BLaER1 treated with 17β-estradiol and CSF1 and Interleukin-3, amounts not matched to agents 10 nM and 100 nM (cell line): ENCODE results near the gene SETD1A.

Experiments used
- H3K27ac ChIP-seq, 11 experiments: shearing (Covaris generic); formaldehyde crosslinking; 2 replicates each; pipeline ENCODE4 v1.8.1; 2022
- H3K27me3 ChIP-seq, 11 experiments: shearing (Covaris generic); formaldehyde crosslinking; 2 replicates each; pipeline ENCODE4 v1.8.1; 2022
- H3K36me3 ChIP-seq, 11 experiments: shearing (Covaris generic); formaldehyde crosslinking; 2 replicates each; pipeline ENCODE4 v1.8.1; 2022
- H3K4me1 ChIP-seq, 10 experiments: shearing (Covaris generic); formaldehyde crosslinking; 2 replicates each; pipeline ENCODE4 v1.8.1; 2022
- H3K4me2 ChIP-seq, 11 experiments: shearing (Covaris generic); formaldehyde crosslinking; 2 replicates each; pipeline ENCODE4 v1.8.1; 2022
- H3K4me3 ChIP-seq, 10 experiments: shearing (Covaris generic); formaldehyde crosslinking; 2 replicates each; pipeline ENCODE4 v1.8.1; 2022
- H3K9ac ChIP-seq, 11 experiments: shearing (Covaris generic); formaldehyde crosslinking; 2 replicates each; pipeline ENCODE4 v1.8.1; 2022
- H3K9me3 ChIP-seq, 11 experiments: shearing (Covaris generic); formaldehyde crosslinking; replicated peaks in 1 of 11; 2 replicates each; pipeline ENCODE4 v1.8.1; 2022
- H4K20me1 ChIP-seq, 11 experiments: shearing (Covaris generic); formaldehyde crosslinking; 2 replicates each; pipeline ENCODE4 v1.8.1; 2022
- Cebpa-rat ChIP-seq, 11 experiments: shearing (Covaris generic); IDR thresholded peaks; 2 replicates each; pipeline ENCODE4 v1.8.1; 2022

The SETD1A gene

DNA sequence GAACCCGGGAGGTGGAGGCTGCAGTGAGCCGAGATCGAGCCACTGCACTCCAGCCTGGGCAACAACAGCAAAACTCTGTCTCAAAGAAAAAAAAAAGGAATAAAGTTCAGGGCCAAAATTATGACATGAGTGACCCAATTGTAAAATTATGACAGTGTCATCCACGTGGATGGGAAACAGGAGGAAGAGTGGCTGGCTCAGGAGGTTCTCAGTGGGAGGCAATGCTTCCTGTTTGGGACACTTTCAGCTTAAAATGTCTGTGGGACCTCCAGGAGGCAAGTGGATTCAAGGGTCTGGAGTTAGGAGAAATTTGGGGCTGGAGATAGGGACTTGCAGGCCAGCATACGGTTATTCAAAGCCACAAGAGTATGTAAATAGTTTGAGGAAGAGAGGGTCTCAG, 67.8 kb downstream of the SETD1A start:
- peak overlapping the region in 7 of 11 experiments; percentile 0 to 69 (median 33); a peak in 8 of 22 replicates for H3K9ac ChIP-seq
- H3K27me3 ChIP-seq: no peaks in the 10 kb centered on the region
- peak overlapping the region; percentile 34 to 78 (median 61) for H3K4me2 ChIP-seq
- no peaks in the 10 kb centered on the region for H3K36me3 ChIP-seq
- no peak overlapping the region for H3K4me3 ChIP-seq
- no peak for TF ChIP-seq Cebpa-rat (IDR thresholded peaks at IDR 0.05)
- H3K27ac ChIP-seq: peak overlapping the region in 9 of 11 experiments; percentile 2 to 81 (median 44); a peak in 10 of 22 replicates
- H4K20me1 ChIP-seq: no peaks in the 10 kb centered on the region
- peaks cover 0 to 5% (median 0%) of the 10 kb centered on the region in 11 experiments; a peak in 2 of 22 replicates for H3K9me3 ChIP-seq
- peaks cover 14 to 55% (median 21%) of the 10 kb centered on the region in 10 experiments for H3K4me1 ChIP-seq

DNA sequence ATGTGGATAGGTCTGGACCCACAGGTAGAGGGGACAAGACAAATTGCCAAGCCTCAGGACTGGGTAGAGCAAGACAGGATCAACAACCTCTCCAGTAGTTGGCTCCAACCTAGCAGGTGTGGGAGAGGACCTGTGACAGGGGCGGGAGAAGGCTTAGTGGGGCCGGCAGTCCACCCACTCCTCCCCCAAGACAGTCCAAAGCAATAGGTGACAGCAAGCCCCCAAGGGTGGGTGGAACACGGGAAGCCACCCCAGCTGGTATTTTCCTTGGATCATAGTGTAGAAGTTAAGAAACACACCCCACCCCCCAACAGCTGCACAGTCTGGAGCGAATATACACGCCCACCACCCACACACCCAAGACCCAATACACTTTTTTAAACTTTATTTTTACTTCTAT, 71.7 kb downstream of the SETD1A start:
- no peak for TF ChIP-seq Cebpa-rat (IDR thresholded peaks at IDR 0.05)
- Histone ChIP-seq H3K36me3 (peaks cover 0 to under 1% (median 0%) of the 10 kb centered on the region in 11 experiments; a peak in 1 of 22 replicates), H3K9ac (peak overlapping the region in 1 of 11 experiments; percentile 2; a peak in 1 of 22 replicates), H3K27ac (no peak overlapping the region; a peak in 1 of 22 replicates), H3K4me2 (no peak overlapping the region), H3K9me3 (no peaks in the 10 kb centered on the region), H3K27me3 (no peaks in the 10 kb centered on the region), H3K4me3 (no peak overlapping the region), H4K20me1 (peaks cover under 1 to 3% (median 1%) of the 10 kb centered on the region in 11 experiments; a peak in 17 of 22 replicates), H3K4me1 (peaks cover 25 to 64% (median 30%) of the 10 kb centered on the region in 10 experiments)

DNA sequence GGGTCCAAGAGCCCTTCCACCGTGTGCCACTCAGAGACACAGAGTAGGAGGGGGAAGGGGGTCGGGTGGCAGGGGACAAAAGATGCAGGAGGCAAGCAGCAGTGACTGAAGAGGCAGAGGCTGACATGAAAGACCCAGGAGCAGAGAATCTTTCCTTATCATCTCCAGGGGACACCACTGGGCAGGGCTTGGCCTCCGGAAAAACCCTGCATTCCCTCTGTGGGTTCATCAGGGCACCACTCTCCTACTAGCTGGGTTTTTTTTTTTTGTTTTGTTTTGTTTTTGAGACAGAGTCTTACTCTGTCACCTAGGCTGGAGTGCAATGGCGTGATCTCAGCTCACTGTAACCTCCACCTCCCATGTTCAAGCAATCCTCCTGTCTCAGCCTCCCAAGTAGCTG, 73.7 kb downstream of the SETD1A start:
- H3K9ac ChIP-seq: peak overlapping the region in 2 of 11 experiments; percentile 95 to 96; a peak in 4 of 22 replicates
- no peak for TF ChIP-seq Cebpa-rat (IDR thresholded peaks at IDR 0.05)
- peak overlapping the region in 3 of 11 experiments; percentile 99; a peak in 5 of 22 replicates for H3K27ac ChIP-seq

DNA sequence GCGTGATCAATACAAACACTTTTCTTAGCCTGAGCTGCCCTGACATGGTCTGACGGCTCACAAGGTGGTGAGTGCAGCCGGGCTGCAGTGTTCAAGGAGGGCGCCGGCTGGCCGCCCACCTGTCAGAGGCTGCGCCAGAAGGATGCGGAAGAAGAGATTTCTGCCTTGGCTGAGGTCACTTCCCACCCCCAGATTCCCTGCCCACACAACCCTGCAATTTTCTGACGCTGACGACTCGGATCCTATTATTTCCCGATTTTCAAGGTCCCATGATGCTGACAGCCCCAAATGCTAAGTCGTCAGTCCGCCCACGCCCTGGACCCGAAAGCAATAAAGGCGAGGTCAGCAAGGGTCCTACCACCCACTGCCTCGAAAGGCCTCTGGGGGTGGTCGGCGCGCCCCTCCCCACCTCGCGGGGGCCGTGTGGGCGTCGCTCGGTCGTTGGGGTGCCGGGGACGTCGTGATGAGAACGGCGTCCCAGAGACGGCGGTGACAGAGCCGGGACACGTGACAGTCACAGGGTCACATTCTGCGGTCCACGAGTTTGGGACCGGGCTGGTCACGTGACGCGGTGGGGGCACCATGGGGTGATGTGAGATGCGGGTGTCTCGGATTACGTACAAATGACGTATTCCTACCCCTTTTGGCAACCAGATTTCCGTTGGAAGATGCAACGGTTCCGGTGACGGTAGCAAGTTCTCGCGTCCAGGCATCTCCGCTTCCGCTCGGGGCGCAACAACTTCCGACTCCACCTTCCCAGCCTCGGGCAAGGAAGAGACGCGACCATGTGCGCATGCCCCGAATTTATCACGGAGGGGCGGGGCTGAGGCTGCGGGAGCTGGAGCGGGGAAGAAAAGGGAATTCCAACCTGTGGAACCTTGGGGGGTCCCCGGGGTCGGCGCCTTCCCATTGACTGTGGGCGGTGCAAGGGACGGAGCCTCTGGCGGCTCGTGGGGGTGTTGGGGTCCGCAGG, 75.5 kb downstream of the SETD1A start, which contains the start of gene STX4:
STX4 (plus strand) TSS at position 823 of the 973 bp plus-strand sequence. CDS start 248 bp downstream, outside the sequence.
- Histone ChIP-seq H3K4me3 (peak within 1 kb of the TSS; percentile 76 to 99 (median 98)), H3K9ac (peak within 1 kb of the TSS; percentile 84 to 96 (median 89)), H3K36me3 (peaks cover 17 to 33% (median 26%) of the 10 kb centered on the region in 11 experiments; a peak in 20 of 22 replicates), H3K4me1 (peaks cover 14 to 68% (median 31%) of the 10 kb centered on the region in 10 experiments), H3K27ac (peak within 1 kb of the TSS; percentile 91 to 99 (median 93)), H4K20me1 (peaks cover 7 to 27% (median 11%) of the 10 kb centered on the region in 11 experiments; a peak in 18 of 22 replicates), H3K27me3 (no peaks in the 10 kb centered on the region), H3K9me3 (no peaks in the 10 kb centered on the region), H3K4me2 (peak within 1 kb of the TSS; percentile 81 to 98 (median 89))
- peak in 1 of 11 experiments; percentile 22; a peak in 1 of 22 replicates for TF ChIP-seq Cebpa-rat (IDR thresholded peaks at IDR 0.05)

More for the DNA sequence above, 73.7 kb downstream of the SETD1A start:
- Histone ChIP-seq H3K4me3 (no peak overlapping the region), H3K4me2 (peak overlapping the region in 3 of 11 experiments; percentile 90 to 93 (median 91); a peak in 6 of 22 replicates), H4K20me1 (peaks cover 7 to 22% (median 10%) of the 10 kb centered on the region in 11 experiments; a peak in 18 of 22 replicates), H3K36me3 (peaks cover 11 to 20% (median 19%) of the 10 kb centered on the region in 11 experiments; a peak in 19 of 22 replicates), H3K9me3 (no peaks in the 10 kb centered on the region), H3K4me1 (peaks cover 19 to 64% (median 31%) of the 10 kb centered on the region in 10 experiments), H3K27me3 (no peaks in the 10 kb centered on the region)

DNA sequence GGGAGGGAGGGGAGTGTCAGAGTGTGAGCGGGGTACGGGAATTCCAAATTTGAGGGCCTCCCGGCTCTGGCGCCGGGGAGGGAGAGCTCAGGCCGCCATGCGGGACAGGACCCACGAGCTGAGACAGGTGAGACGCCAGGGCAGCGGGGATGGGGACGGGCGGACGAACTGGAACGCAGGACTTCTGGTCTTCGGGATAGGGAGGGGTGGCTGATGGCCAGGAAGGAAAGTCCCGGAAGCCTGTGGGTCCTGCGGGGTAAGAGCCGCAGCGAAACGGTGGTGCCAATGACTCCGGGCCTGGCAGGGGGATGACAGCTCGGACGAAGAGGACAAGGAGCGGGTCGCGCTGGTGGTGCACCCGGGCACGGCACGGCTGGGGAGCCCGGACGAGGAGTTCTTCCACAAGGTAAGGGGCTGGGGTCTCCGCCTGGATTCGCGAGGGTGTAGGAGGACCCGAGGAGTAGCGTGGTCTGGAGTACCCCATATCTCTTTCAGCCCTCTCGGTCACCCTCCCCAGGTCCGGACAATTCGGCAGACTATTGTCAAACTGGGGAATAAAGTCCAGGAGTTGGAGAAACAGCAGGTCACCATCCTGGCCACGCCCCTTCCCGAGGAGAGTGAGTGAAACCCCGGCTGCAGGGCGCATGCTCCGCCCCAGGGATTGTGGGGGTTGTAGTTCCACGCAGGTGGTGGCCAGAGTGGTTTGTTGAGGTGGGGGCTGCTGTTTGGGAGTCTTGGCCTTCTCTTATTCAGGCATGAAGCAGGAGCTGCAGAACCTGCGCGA, 76.3 kb downstream of the SETD1A start:
- Histone ChIP-seq H3K4me1 (peaks cover 14 to 67% (median 31%) of the 10 kb centered on the region in 10 experiments), H4K20me1 (peaks cover 7 to 36% (median 11%) of the 10 kb centered on the region in 11 experiments; a peak in 18 of 22 replicates), H3K27me3 (no peaks in the 10 kb centered on the region), H3K36me3 (peaks cover 26 to 42% (median 35%) of the 10 kb centered on the region in 11 experiments; a peak in 21 of 22 replicates), H3K9ac (peak overlapping the region; percentile 84 to 96 (median 89)), H3K4me2 (peak overlapping the region; percentile 81 to 98 (median 89)), H3K27ac (peak overlapping the region; percentile 91 to 99 (median 93)), H3K4me3 (peak overlapping the region; percentile 76 to 99 (median 98)), H3K9me3 (no peaks in the 10 kb centered on the region)
- no peak for TF ChIP-seq Cebpa-rat (IDR thresholded peaks at IDR 0.05)
